GM20431 (cell line): ENCODE results near the gene CHN2.

Experiments used
- in situ Hi-C: fragments of 300-500 bp; cut with MseI, MboI; formaldehyde crosslinking; loops from one replicate; pipeline ENCODE4 v1.15.0; 2020; ENCODE audit warnings: low sequenced_read_pairs; ENCODE audit not compliant: unreplicated experiment

Gene CHN2

DNA sequence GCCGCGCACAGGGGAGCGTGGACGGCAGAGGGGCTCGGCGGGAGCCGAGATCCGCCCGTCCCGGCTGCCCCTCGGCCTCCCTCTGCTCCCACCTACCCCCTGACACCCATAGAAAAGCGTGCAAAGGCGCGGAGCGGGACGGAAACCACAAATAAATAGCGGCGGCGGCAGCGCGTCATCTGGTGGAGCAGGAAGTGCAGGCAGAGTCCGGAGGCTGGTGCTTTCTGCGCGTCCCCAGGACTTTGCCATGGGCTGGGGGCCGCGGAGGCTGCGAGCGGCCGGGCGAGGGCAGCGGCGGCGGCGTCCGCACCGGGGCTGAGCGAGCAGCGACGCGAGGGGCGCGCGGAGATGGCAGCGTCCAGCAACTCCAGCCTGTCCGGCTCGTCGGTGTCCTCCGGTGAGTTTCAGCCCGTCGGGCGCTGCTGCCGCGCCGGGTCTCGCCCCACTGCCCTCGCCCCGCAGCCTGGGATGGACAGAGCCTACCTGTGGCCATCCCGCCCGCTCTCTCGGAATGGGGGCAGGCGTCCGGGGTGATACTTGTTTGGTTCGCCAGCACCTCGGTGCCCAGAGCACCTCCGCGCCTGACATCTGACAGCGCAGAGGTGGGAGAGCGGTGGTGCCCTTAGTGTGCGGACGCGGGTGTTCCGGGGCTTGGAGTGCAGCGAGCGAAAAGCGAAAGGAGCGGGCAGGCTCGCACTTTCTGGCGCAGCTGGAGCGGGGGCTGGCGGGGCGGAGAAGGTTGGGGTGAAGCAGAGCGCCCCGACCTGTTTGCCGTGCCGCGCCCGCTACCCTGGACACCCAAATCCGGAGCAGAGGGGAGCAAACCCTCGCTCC is at the start of gene CHN2:
Gene CHN2, plus strand, starts transcription at position 182 of the 834 bp plus-strand sequence.
- in situ Hi-C loops = no loop called here

DNA sequence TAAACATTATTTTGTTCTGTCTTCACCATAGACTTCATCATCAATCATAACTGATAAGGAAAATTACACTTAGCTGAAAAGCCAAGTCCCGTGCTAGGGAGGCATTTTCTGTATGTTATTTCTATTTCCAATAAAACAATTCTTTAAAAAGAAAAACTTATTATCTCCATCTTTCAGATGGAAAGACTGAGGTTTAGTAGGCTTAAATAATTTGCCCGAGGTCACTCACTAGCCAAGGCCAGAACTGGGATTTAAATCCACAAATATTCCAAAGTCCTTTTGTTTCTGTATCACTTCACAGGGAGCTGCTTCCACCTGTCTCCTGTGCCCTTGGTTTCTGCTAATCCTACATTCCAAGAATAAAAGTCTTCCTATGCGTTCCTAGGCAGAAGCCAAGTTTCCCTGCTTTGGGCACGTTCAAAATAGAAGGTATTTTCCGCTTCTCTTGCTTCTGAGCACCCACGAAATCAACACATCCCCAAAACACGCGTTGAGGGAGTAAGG is 49.0 kb upstream of the CHN2 start:
- in situ Hi-C loops = no loop called here

DNA sequence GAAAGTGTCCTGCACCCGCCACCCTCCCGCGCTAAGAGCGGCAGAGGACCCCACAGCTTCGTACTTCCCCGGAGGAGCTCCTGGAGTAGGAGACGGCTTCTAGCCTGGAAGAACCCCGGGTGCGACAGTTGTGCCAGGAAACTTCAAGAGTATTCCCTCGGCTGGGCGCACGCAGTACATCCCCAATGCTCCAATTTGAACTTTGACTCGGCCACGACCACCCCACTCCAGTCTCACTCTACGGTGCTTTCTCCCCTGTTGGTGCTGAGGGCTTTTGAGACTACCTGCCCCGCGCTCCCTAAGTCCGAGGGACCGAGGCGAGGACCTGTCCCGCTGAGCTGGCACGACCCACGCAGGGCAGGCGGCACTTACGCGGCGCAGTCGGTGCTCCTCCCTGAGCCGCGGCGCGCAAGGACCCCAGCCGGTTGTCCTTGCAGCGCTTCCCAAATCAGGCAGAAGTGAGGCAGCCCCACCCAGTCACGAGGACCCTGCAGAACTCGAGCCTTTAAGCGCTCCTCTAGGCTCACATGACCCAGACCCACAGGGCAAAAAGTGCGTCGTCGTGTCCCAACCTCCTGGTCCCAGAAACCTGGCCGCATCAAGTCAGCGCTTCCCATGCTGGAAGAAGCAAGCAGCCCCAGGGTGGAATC is 48.4 kb upstream of the CHN2 start, which contains the start of gene CPVL:
Gene CPVL, minus strand, starts transcription at position 481 of the 650 bp plus-strand sequence. CDS start 25,476 bp downstream, outside the sequence.
- in situ Hi-C loops = no loop called here

DNA sequence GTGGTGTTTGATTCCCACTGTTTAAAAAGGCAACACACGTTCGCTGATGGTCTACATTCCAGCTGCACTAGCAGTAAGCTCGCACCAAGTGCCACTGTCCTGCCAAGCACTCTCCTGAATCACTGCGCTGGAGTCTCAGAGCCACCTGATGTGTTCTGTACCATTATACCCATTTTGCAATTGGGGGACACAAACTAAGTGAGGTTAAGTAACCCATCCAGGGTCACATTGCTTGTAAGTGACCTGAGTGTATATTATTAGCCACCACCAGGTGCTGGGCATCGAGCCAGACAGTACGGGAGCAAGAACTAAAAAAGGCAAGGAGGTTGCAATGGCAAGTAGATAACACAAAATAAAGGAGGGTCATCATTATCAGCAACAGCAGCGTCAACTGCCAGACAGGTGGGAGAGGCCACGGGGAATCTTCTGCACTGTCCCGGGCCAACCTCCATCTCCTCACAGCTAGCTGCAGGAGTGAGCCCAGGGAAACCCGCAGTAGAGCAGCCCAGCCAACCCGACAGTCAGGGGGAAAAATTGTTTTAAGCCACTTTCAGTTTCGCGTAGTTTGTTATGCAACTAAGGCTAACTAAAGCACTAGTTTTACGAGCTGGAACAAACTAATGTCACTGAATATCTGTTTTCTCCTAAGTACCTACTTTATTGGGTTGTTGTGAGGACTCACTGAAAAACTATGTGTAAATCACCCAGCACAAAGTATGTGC is 47.5 kb upstream of the CHN2 start:
- in situ Hi-C loops = no loop called here

DNA sequence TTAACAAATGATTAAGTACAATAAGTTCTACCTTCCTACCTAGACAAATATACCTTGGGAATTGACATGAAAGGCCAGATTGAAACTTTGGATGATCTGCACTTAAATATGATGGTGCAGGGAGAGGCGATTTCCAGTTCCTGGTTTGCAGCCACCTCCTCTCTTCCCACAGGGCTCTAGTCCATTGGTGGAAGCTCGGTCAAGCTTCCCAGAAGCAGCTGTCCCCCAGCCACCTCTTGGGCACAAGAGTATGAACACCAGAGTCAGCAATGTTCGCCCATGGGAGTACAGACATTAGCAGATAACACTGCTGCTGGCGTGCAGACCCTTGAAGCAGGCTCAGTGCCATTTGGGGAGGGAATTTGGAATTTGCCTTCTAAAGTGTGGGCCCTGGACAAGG is 46.8 kb upstream of the CHN2 start:
- in situ Hi-C loops = no loop called here

DNA sequence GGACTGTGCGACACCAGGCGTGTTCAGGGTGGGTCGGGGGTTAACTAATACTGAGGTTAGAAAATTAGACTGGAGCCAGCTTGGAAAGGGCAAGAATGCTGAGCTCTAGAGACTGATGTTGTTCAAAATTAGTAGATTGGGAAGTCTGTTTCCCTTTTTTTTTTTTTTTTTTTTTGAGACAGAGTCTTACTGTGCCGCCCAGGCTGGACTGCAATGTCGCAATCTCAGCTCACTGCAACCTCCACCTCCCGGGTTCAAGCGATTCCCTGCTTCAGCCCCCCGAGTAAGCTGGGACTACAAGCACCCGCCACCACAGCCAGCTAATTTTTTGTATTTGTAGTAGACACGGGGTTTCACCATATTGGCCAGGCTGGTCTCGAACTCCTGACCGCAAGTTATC is 45.5 kb upstream of the CHN2 start:
- in situ Hi-C loops = no loop called here

DNA sequence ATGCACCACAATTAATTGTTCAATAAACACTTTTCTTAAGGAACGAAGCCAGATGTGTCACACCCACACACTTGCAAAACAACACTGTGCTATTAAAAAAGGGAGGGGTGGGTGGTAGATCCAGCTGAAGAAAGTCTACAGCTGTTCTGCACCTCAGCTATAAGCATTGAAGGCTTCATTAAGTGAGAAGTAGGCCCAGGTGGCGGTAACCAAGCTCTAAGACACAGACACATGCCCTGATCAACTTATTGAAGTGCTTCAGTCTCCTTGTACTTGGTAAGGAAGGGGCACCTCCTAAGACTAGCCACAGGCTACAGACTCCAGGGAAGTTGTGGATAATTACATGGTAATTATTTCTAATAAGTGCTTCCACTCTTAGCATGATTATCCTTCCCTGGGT is 43.7 kb upstream of the CHN2 start:
- in situ Hi-C loops = no loop called here

DNA sequence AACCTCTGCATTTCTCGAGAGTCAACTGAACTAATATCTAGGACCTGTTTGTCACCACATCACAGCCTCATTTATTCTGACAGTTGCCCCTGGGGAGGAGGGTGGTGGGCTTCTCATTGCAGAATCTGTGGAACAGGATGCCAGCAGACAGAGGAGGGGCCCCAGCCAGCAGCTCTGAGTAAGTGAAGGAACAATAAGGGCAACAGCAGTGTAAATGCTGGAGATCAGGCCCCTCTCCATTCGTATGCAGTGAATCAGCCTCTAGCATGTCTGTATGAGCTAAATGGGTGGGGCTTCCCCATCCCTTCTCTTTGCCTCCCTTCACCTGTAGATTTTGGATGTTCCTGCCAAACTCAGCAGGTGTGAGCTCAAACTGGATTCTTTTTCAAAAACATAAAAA is 40.5 kb upstream of the CHN2 start:
- in situ Hi-C loops = no loop called here

DNA sequence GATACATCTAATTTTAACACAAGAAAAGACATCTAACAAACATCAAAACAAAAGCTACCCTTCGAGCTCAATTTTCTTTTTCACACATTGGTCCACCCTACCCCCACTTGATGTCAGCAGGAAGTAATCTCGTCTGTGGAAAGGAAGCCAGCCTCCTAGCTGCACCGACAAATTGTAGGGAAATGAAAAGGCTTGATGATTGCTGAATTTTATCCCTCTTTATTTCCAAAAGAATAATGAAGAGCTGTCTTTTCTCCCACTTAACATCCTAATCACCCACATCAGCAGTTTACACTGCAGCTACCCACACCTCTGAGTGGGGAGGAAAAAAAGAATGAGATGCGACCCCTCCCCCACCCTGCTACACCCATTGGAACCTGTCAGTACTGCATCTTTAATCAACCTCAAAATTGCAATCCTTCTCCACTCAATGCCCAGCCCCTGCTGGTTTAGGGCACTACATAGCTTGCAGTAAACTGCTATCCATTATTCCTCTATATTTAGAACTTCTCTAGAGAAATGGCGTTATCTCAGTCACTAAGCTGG is 37.6 kb upstream of the CHN2 start:
- in situ Hi-C loops = no loop called here

DNA sequence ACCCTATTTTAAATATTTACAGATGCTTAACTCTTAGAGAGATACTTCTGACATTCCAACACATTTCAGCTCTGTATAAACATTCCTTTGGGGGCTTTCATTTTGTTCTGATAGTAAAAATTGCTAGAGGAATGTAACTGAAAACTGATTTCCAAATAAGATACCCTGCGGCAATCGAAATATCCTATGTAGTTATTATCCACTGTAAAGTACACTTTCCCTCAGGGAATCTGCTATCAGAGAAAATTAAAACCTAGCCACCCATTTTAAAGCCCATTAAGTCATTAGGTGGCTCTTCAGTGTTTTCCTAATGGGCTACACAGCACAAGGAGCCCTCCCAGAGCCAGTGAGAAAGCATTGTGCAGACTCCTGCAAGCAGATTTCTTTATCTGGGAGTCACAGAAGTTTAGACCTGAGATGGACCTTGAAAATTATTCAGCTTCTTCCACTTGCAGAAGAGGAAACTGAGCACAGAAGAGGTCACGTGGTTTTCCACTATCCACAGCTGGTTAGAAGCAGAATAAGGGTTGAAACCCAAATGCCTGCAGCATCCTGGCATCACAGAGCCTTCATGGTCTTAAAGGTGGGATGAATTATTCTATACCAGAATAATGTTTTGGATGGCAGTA is 35.7 kb upstream of the CHN2 start:
- in situ Hi-C loops = no loop called here

DNA sequence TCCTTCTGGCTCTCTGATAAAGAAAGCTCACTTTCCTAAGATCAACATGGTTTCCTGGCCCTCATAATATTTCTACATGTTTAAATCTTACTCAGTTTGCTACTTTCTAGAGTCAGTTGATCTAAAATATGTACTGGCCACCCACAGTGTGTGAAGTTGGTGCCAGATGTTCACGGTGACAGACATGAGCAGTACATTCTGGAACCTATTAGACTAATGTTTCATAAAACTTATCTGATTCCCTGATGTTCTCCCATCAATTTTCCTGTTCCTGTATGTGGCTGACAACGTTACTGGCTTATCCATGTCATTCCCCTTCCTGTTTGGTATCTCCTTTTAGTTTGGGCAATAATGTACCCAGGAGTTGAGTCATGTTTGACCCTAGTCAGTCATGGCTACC is 34.5 kb upstream of the CHN2 start:
- in situ Hi-C loops = no loop called here

DNA sequence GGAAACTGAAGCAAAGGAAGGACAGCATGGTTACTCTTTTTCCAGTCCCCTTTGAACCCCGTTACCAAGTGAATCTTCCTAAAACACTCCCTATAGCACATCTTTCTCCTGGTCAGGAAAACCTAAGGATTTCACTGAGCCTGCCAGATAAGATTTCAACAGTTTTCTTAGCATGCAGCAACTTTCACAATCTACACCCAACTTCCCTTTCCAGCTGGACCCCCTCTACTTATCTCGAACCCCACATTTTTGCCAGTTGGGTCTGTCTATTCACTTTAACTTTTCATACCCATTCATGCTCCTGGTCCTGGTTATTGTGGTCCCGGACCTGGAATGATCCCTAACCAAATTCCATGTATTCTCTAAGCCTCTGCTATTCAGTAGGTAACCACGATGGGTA is 33.3 kb upstream of the CHN2 start:
- in situ Hi-C loops = no loop called here

DNA sequence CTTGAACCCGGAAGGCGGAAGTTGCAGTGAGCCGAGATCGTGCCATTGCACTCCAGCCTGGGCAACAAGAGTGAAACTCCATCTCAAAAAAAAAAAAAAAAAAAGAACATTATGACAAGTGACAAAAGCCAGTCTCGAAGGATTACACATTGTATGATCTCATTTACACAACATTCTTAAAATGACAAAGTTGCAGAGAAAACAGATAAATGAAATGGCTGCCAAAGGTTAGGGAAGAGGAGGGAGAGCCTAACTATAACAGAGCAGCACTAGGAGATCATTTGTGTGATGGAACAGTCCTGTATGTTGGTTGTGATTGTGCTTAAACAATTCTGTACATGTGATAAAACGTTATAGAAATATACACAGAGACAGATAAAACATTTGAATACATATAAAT is 32.0 kb upstream of the CHN2 start:
- in situ Hi-C loops = no loop called here

DNA sequence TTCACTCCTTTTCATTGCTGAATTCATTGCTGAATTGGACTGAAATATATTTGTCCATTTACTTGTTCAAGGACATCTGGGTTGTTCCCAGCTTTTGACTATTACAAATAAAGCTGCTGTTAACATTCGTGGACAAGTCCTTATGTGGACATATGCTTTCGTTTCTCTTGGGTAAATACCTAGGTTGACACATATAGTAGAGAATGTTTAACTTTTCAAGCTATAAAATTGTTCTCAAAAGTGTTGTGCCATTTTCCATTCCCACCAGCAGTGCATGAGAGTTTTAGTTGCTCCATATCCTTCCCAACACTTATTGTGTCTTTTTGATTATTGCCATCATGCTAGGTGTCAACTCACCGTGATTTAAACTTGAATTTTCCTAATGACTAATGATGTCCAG is 30.7 kb upstream of the CHN2 start:
- in situ Hi-C loops = no loop called here

DNA sequence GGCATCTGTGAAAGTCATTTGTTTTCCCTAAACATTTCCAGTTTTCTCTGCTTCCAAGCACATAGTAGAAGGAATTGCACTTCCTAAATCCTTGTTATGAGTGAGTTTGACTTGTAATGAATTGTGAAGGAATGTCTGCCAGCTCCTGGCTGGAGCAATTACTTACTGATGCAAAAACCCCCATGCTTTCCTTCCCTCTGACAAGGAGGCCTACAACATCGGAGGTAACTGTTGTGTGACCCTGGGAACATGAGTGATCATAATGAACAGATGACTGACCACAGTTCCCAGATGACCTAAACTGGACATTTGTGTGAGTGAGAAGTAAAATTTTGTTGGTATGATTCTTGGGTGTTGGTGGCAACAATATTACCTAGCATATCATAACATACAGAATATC is 26.9 kb upstream of the CHN2 start:
- in situ Hi-C loops = no loop called here

DNA sequence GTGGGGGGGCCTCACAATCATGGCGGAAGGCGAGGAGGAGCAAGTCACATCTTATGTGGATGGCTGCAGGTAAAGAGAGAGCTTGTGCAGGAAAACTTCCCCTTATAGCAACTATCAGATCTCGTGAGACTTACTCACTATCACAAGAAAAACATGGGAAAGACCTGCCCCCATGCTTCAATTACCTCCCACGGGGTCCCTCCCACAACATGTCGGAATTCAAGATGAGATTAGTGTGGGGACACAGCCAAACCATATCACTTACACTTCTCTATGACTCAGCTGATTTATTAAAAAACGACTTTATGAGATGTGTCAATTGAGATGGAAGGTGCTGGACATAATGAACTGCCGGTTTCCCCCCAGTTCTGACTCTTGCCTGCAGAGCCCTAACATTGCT is 23.8 kb upstream of the CHN2 start:
- in situ Hi-C loops = no loop called here

DNA sequence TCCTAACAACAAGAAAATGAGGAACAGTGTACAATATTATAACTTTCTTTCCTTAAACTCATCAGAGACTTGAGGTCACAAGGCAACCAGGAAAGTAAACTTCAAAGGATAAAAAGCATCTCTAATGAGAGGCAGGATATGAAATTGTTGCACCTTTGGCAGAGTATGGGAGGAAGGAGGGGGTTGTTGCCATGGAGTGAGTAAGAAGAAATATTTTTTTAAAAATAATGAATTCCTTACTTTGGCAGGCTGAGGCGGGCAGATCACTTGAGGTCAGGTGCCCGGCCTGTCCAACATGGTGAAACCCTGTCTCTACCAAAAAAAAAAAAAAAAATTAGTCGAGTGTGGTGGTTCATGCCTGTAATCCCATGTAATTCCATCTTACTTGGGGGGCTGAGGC is 21.1 kb upstream of the CHN2 start:
- in situ Hi-C loops = no loop called here

DNA sequence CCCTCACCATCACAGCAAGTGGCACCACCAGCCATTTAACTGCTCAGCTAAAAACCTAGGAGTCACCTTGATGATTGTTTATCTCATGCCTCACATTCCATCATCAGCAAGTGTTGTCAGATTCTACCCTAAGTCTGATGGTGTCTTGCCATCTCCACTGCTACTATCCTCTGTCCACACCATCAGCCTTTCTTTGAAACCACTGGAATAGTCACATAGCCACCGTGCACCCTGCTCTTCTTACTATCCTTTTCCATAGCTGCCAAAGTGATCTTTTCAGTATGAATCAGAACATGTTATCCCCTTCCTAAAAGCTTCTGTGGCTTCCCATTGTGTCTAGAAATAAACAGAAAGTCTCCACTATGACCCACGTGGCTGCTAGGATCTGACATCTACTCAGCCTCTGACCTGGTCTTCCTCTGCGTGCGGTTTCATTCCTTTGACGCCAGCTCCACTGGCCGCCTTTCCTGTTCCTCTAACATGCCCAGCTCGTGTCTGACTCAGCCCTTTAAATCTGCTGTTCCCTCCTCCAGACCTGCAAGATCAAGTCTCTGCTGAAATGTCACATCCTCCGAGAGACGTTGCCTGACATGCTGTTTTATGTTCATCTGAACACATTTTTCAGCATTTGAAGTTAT is 16.5 kb upstream of the CHN2 start:
- in situ Hi-C loops = no loop called here

DNA sequence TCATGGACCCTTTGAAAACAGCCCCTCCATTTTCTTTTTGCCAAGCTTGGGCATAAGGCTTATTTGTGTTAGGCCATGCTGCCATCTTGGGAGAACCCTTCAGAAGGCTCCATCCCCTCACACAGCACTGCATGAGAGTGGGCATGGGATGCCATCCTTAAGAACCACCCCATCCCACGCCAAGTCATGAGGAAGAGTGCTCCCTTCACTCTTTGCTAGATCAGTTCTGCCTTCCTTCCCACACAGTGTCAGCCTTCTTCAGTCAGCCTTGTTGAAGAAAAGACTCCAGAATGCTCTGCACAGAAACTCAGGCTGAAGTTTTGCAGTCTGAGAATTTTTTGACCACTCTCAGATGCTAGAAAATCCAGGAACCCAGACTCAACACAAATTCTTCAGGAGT is 15.5 kb upstream of the CHN2 start:
- in situ Hi-C loops = no loop called here

DNA sequence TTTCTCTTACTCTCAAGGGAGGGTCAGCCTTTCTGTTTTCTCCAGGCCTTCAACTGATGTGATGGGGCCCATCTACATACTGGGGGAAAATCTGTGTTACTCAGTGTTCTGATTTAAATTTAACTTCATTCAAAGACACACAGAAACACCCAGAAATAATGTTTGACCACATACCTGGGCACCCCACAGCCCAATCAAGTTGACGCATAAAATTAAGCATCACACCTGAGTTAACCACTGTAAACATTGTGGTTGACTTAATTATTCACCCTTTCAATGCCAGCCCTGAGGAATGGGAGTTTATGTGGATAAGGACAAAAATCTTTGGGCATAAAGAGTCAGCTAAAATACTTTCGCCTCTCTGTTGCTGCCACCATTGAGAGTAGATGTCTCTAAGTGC is 10.0 kb upstream of the CHN2 start:
- in situ Hi-C loops = no loop called here
